ENCODE results near the gene PSMA5. TPM values are rescaled to one million over a fixed set of nuclear protein-coding genes. Genes with fewer than 3 reads are reported as not detected.

The PSMA5 gene
- total RNA-seq, 1 experiment from 2014 or later: 97.8 TPM

GRCh38 chr1:109412551-109412950 is 13.7 kb downstream of the PSMA5 start:
- Mint-ChIP-seq H3K36me3 (ENCODE audit: insufficient read depth, unreplicated experiment) (peaks cover 62% of the 10 kb centered on the region), H3K4me3 (ENCODE audit: unreplicated experiment) (no peak overlapping the region), H3K9me3 (ENCODE audit: unreplicated experiment) (no peaks in the 10 kb centered on the region), H3K4me1 (ENCODE audit: low read depth, unreplicated experiment) (no peaks in the 10 kb centered on the region), H3K27ac (ENCODE audit: unreplicated experiment) (no peak overlapping the region), H3K27me3 (ENCODE audit: insufficient read depth, unreplicated experiment) (no peaks in the 10 kb centered on the region)
- no peaks in the 10 kb centered on the region; the same call in 1 of the 2 replicates for H3K36me3 ChIP-seq (ENCODE audit: control insufficient read depth, insufficient read depth, low read length)
- no peak for TF ChIP-seq CTCF (IDR thresholded peaks at IDR 0.05; ENCODE audit: insufficient read depth in 1 of 2, low read depth in 1 of 2, low read length in 1 of 2, severe bottlenecking in 1 of 2, unreplicated experiment in 1 of 2)
- H3K4me1 ChIP-seq: no peaks in the 10 kb centered on the region
- no peaks in the 10 kb centered on the region for H3K9me3 ChIP-seq
- H3K27me3 ChIP-seq (replicated peaks; ENCODE audit: control insufficient read depth, insufficient read depth, low read length): no peaks in the 10 kb centered on the region
- intact Hi-C loops (cut with micrococcal nuclease; ENCODE audit: unreplicated experiment): no loop called here
- CTCF ChIA-PET: no interaction called here
- BruUV-seq (replicated peaks): no TSS peak
- H3K4me3 ChIP-seq (ENCODE audit: low read depth, low read length): no peak overlapping the region
- POLR2A ChIA-PET: no interaction called here
- no peak for DNase-seq

GRCh38 chr1:109404838-109405237 is 21.4 kb downstream of the PSMA5 start:
- Mint-ChIP-seq H3K4me1 (ENCODE audit: low read depth, unreplicated experiment) (no peaks in the 10 kb centered on the region), H3K36me3 (ENCODE audit: insufficient read depth, unreplicated experiment) (peaks cover 44% of the 10 kb centered on the region), H3K27me3 (ENCODE audit: insufficient read depth, unreplicated experiment) (no peaks in the 10 kb centered on the region), H3K9me3 (ENCODE audit: unreplicated experiment) (no peaks in the 10 kb centered on the region), H3K4me3 (ENCODE audit: unreplicated experiment) (no peak overlapping the region), H3K27ac (ENCODE audit: unreplicated experiment) (no peak overlapping the region)
- ChIA-PET CTCF (no interaction called here), POLR2A (no interaction called here)
- no peaks in the 10 kb centered on the region for H3K27me3 ChIP-seq (replicated peaks; ENCODE audit: control insufficient read depth, insufficient read depth, low read length)
- intact Hi-C loops (cut with micrococcal nuclease; ENCODE audit: unreplicated experiment): no loop called here
- no peaks in the 10 kb centered on the region for H3K4me1 ChIP-seq
- TF ChIP-seq CTCF (IDR thresholded peaks at IDR 0.05; ENCODE audit: insufficient read depth in 1 of 2, low read depth in 1 of 2, low read length in 1 of 2, severe bottlenecking in 1 of 2, unreplicated experiment in 1 of 2): no peak
- BruUV-seq (replicated peaks): no TSS peak
- H3K9me3 ChIP-seq: no peaks in the 10 kb centered on the region
- no peaks in the 10 kb centered on the region for H3K36me3 ChIP-seq (ENCODE audit: control insufficient read depth, insufficient read depth, low read length)
- DNase-seq: no peak
- no peak overlapping the region for H3K4me3 ChIP-seq (ENCODE audit: low read depth, low read length)

- intact Hi-C loops (cut with micrococcal nuclease; ENCODE audit: unreplicated experiment): no loop called here
- no peaks in the 10 kb centered on the region for H3K36me3 ChIP-seq (ENCODE audit: control insufficient read depth, insufficient read depth, low read length)
- ChIA-PET CTCF (no interaction called here), POLR2A (no interaction called here)
- no peak for TF ChIP-seq CTCF (IDR thresholded peaks at IDR 0.05; ENCODE audit: insufficient read depth in 1 of 2, low read depth in 1 of 2, low read length in 1 of 2, severe bottlenecking in 1 of 2, unreplicated experiment in 1 of 2)
- H3K9me3 Mint-ChIP-seq (ENCODE audit: unreplicated experiment): no peaks in the 10 kb centered on the region
- no peaks in the 10 kb centered on the region for H3K27me3 ChIP-seq (replicated peaks; ENCODE audit: control insufficient read depth, insufficient read depth, low read length)
- H3K4me3 ChIP-seq (ENCODE audit: low read depth, low read length): no peak overlapping the region
- peaks cover 8% of the 10 kb centered on the region; the same call in 1 of the 2 replicates for H3K4me1 ChIP-seq
- no peaks in the 10 kb centered on the region for H3K27me3 Mint-ChIP-seq (ENCODE audit: insufficient read depth, unreplicated experiment)
- H3K4me1 Mint-ChIP-seq (ENCODE audit: low read depth, unreplicated experiment): no peaks in the 10 kb centered on the region
- H3K4me3 Mint-ChIP-seq (ENCODE audit: unreplicated experiment): no peak overlapping the region
- no peaks in the 10 kb centered on the region for H3K9me3 ChIP-seq
- BruUV-seq (replicated peaks): no TSS peak
- no peak overlapping the region for H3K27ac Mint-ChIP-seq (ENCODE audit: unreplicated experiment)
- peaks cover 24% of the 10 kb centered on the region for H3K36me3 Mint-ChIP-seq (ENCODE audit: insufficient read depth, unreplicated experiment)
- DNase-seq: no peak
These were observed 24.2 kb downstream of the PSMA5 start for GRCh38 chr1:109402025-109402424.

Measured in Caco-2 (cell line).